Measurements from ENCODE around the gene AFDN. TPM values are rescaled to one million over a fixed set of nuclear protein-coding genes. Genes with fewer than 3 reads are reported as not detected.

AFDN gene
- polyA plus RNA-seq, 1 experiment: 20.4 TPM

DNA sequence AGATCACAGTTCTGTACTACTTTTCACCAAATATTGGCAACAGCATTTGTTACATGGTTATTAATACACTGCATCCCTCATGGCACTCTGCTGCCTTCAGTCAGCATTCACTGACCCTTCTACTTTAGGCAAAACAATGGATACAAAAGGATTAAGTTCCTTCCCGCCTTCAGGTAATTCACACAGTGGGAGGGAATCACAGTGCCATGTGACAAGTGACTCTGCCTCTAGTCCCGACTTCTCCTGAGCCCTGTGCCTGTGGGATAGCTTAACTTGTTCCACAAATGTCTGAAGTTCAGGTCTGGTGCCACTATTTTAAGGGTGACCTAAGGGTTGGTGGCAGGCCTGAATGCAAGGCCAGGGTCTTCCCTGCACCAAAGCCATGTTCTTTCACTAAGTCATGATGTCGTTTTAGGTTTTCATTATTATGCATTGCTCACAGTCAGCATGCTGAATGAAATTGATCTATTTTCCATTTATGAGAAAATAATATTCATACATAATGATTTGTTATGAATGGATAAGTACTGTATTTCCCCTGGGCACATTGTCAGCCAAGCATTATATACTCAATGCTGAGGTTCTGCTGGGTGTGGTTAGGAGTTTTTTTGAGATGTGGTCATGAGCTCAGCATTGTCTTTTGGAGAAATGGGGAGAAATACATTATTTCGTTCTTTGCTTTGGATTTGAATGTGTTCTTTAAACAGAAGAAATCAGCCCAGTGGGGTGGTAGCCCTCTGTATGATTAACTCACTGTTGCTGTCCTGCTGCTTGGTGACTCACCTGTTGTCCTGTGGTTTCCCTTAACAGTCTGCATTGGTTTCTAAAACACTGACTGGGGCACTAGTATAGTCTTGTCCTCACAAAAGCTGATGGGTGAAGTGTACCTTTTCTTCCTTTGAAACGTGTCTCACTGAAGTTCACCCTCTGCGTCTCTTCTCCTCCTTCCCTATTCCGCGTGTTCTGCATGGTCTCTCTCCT is 66.4 kb downstream of the AFDN start:
- ChIA-PET POLR2A (interaction anchor here (0.6 kb wide), 1 partner anchor 1853 kb away, joined by 3 read pairs; no protein-coding TSS in a partner anchor), CTCF (no interaction called here)
- no peak for DNase-seq (ENCODE audit: low read depth)
- TF ChIP-seq, protein P1, sequence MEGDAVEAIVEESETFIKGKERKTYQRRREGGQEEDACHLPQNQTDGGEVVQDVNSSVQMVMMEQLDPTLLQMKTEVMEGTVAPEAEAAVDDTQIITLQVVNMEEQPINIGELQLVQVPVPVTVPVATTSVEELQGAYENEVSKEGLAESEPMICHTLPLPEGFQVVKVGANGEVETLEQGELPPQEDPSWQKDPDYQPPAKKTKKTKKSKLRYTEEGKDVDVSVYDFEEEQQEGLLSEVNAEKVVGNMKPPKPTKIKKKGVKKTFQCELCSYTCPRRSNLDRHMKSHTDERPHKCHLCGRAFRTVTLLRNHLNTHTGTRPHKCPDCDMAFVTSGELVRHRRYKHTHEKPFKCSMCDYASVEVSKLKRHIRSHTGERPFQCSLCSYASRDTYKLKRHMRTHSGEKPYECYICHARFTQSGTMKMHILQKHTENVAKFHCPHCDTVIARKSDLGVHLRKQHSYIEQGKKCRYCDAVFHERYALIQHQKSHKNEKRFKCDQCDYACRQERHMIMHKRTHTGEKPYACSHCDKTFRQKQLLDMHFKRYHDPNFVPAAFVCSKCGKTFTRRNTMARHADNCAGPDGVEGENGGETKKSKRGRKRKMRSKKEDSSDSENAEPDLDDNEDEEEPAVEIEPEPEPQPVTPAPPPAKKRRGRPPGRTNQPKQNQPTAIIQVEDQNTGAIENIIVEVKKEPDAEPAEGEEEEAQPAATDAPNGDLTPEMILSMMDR (IDR thresholded peaks at IDR 0.05; ENCODE audit: insufficient read depth, low read depth, low read length): no peak
- Histone ChIP-seq H3K27me3 (ENCODE audit: control insufficient read depth, insufficient read depth, low read length) (no peaks in the 10 kb centered on the region), H3K36me3 (ENCODE audit: control insufficient read depth, insufficient read depth, low read length) (no peaks in the 10 kb centered on the region; the same call in 1 of the 2 replicates), H3K4me3 (ENCODE audit: low read depth, low read length) (no peak overlapping the region)

GRCh38 chr6:167894965-167895364 is 68.3 kb downstream of the AFDN start:
- CTCF ChIA-PET: no interaction called here
- H3K36me3 ChIP-seq (ENCODE audit: control insufficient read depth, insufficient read depth, low read length): no peaks in the 10 kb centered on the region

DNA sequence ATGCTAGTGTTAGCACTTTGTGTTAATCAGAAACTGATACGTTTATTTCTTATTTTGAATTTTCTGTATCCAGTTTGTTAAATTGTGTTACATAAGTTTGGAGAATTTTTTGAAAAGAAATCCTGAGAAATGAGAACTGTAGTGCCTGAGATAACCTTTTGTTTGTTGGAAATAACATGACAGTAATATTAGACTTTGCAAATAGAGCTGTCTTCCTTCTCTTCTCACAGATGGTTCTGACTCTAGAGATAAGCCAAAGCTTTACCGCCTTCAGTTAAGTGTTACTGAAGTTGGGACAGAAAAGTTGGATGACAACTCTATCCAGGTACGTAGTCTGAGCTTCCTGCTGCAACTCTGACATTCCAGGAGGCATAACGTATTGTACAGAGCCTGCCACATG is 69.9 kb downstream of the AFDN start:
- no peak overlapping the region for H3K4me3 ChIP-seq (ENCODE audit: low read depth, low read length)
- no peaks in the 10 kb centered on the region for H3K36me3 ChIP-seq (ENCODE audit: control insufficient read depth, insufficient read depth, low read length)
- DNase-seq (ENCODE audit: low read depth): no peak
- TF ChIP-seq, protein P1 (IDR thresholded peaks at IDR 0.05; ENCODE audit: insufficient read depth, low read depth, low read length): no peak
- CTCF ChIA-PET: interaction anchor here (1.0 to 1.2 kb wide), 2 partner anchors 88 to 236 kb away, joined by 3 read pairs; no protein-coding TSS in a partner anchor
- POLR2A ChIA-PET: interaction anchor here (0.7 kb wide), 1 partner anchor 10 kb away, joined by 8 read pairs; no protein-coding TSS in a partner anchor
- H3K27me3 ChIP-seq (ENCODE audit: control insufficient read depth, insufficient read depth, low read length): no peaks in the 10 kb centered on the region

More at GRCh38 chr6:167894965-167895364, 68.3 kb downstream of the AFDN start:
- POLR2A ChIA-PET: no interaction called here
- Histone ChIP-seq H3K4me3 (ENCODE audit: low read depth, low read length) (no peak overlapping the region), H3K27me3 (ENCODE audit: control insufficient read depth, insufficient read depth, low read length) (no peaks in the 10 kb centered on the region)
- no peak for DNase-seq (ENCODE audit: low read depth)
- TF ChIP-seq, protein P1 (IDR thresholded peaks at IDR 0.05; ENCODE audit: insufficient read depth, low read depth, low read length): no peak

DNA sequence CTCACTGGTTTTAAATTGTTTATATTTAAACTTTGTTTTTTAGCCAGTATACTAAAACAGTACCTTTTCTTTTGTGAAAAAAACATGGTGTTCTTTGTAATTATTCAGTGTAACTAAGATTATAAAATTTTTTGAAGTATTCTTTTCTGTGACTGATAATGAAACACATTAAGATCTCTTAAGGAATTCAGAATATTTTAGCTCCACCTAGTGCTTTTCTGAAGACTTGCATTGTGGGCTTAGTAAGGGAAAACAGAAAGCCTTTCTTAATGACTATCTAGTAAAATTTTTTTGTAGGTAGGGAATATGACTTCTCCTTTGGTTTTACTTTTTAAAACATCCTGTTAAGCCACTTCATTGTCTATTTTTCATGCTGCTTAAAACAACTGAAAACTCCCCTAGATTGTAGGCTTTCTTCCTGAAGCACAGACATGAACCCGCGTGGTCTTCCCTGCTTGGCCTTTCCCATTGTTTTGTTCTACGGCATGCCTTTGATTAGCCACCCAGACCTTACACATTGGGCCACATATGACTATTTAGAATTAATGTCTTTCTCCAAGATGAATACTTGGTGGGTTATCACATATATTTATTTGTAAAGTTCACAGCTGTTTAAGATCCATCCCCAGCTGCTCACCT is 72.1 kb downstream of the AFDN start:
- POLR2A ChIA-PET: no interaction called here
- Histone ChIP-seq H3K36me3 (ENCODE audit: control insufficient read depth, insufficient read depth, low read length) (no peaks in the 10 kb centered on the region), H3K27me3 (ENCODE audit: control insufficient read depth, insufficient read depth, low read length) (no peaks in the 10 kb centered on the region), H3K4me3 (ENCODE audit: low read depth, low read length) (no peak overlapping the region)
- TF ChIP-seq, protein P1 (IDR thresholded peaks at IDR 0.05; ENCODE audit: insufficient read depth, low read depth, low read length): peak; percentile 74
- CTCF ChIA-PET: interaction anchor here (0.8 to 1.9 kb wide), 10 partner anchors 9 to 219 kb away, joined by 3 to 6 read pairs (median 4); no protein-coding TSS in a partner anchor
- DNase-seq (ENCODE audit: low read depth): no peak

DNA sequence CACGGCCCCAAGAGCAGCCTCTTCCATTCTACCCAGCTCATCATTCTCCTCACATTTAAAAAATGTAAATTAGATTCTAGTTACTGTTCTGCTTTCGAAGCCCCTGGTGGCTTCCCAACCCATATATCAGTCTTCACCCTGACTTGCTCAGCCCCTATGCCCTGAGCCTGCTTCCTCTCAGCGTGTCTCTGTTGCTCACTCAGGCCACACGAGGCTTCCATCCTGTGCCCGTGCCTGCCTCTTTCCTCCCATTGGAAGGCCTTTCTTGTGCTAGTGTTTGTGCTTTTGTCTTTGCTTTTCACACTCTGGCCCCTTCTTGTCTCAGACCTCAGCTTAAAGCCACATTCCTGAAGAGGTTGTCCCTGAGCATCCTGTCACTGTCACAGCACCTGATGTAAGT is 78.1 kb downstream of the AFDN start:
- no peak overlapping the region for H3K4me3 ChIP-seq (ENCODE audit: low read depth, low read length)
- ChIA-PET POLR2A (no interaction called here), CTCF (interaction anchor here (0.6 to 1.0 kb wide), 2 partner anchors 13 to 1615 kb away, joined by 3 to 4 read pairs; no protein-coding TSS in a partner anchor)
- DNase-seq (ENCODE audit: low read depth): no peak
- TF ChIP-seq, protein P1 (IDR thresholded peaks at IDR 0.05; ENCODE audit: insufficient read depth, low read depth, low read length): no peak
- H3K27me3 ChIP-seq (ENCODE audit: control insufficient read depth, insufficient read depth, low read length): no peaks in the 10 kb centered on the region
- 0 out of 2 replicates have a peak, but pooled peaks cover 2% of the 10 kb centered on the region for H3K36me3 ChIP-seq (ENCODE audit: control insufficient read depth, insufficient read depth, low read length)
